Jurkat, Clone E6-1 (cell line): ENCODE results near the gene ZNF432.

Experiments used
- DNase-seq: peaks from one replicate; pipeline ENCODE4 v3.0.0-alpha.2; 2011; ENCODE audit warnings: low read depth, low spot score
- H3K4me3 ChIP-seq: 2 replicates; pipeline ENCODE4 v1.5.1; 2011; ENCODE audit warnings: mild to moderate bottlenecking, low read length, control low read depth, moderate library complexity

Gene ZNF432

DNA sequence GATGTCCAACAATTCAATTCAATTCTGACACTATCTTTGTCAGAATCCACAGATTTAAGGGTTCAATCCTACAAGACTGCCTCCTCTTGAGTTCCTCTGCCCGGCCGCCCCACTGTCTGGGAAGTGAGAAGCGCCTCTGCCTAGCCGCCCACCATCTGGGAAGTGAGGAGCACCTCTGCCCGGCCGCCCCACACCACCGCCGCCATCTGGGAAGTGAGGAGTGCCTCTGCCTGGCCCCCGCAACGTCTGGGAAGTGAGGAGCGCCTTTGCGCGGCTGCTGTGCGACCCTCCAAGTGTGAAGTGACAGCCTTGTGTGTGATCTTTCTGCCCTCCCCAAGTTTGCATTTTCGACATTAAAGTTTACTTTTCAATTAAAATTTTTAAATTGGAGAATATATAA is 26.4 kb downstream of the ZNF432 start:
- H3K4me3 ChIP-seq = no peak overlapping the region
- DNase-seq = no peak

DNA sequence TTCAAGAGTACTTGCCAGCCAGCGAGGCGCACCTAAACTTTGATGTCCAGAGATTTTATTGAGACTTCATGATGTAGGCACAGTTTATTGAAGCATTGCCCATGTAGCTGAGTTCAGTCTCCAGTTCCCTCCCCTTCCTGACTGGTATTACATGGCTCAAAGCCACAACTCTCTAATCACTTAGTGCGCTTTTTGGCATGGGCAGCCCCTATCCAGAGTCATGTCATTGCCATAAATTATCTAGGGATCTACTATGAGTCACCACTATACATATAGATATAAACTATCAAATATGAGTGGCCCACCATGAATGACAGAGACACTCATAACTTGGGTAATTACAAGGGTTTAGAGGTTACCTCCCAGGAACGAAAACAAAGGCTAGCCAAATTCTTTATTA is 28.1 kb downstream of the ZNF432 start:
- H3K4me3 ChIP-seq = no peak overlapping the region
- no peak for DNase-seq

DNA sequence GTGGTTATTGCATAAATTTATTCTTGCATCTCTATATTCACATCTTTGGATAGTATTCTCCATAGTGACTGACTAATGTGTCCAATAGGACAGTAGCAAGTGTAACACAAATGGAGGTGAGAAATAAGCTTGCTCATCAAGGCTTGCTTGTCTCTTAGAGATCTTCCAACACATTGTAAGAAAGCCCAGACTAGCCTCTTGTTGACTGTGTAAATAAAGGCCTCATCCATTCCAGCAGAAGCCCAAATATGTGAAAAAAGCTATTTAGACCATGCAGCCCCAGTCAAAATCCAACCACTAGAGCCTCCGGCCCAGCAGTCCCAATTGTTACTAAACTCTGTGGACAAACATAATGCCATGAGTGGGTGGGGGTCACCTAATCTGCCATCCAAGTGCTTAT is 38.0 kb downstream of the ZNF432 start:
- DNase-seq = no peak
- H3K4me3 ChIP-seq = no peak overlapping the region

DNA sequence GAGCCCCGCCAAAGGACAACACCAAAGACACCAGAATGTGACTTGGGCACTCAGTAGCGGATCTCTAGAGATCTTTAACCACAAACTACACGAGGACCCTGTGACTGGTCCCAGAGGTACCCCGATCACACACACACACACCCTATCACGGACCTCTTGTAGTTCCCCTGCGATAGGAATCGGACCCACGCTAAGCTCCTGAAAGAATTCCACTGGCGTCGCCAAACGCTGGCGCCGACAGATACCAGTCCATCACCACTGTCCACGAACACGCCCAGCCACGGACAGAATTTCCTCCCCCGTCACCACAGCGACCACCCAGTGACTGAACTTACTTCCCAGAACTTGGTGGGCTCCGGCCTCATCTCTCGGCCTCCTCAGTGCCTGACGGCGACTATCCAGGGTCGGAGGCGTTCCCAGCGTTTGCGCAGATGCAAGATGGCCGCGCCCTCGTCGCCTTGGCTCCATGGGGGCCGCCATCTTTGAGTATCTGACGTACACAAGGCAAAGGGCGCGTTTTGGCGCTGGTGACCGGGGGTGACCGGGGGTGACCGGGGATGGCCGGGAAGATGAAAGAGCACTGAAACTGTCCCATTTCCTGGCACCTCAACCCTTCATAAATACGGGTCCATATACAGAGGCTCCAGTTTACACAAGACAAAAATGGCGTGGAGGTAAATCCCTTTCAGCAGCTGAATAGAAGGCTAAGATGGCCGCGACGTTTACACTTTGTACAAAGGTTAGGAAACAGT is 40.7 kb downstream of the ZNF432 start, which contains the start of gene ZNF615:
TSS of gene ZNF615 (minus strand) at position 406 of the 752 bp plus-strand sequence. CDS start 4,500 bp downstream, outside the sequence.
- H3K4me3 ChIP-seq = no peak within 1 kb of the TSS
- no peak for DNase-seq

DNA sequence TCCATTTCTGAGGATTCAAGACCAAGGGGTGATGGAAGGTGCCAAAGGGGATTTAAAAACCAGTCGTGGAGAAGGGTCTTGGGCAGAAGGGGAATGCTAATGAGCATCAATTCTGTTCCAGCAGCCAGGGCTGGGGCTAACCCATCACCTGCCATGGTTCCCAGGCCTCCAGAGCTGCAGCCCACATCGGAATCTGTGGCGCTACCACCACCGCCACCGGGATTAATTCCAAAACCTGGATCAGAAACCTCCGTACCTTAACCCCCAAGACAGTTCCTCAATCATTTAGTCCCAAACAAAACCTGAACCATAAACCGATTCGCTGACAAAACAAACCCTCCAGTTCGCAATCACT is 41.2 kb downstream of the ZNF432 start:
- no peak for DNase-seq
- no peak overlapping the region for H3K4me3 ChIP-seq

DNA sequence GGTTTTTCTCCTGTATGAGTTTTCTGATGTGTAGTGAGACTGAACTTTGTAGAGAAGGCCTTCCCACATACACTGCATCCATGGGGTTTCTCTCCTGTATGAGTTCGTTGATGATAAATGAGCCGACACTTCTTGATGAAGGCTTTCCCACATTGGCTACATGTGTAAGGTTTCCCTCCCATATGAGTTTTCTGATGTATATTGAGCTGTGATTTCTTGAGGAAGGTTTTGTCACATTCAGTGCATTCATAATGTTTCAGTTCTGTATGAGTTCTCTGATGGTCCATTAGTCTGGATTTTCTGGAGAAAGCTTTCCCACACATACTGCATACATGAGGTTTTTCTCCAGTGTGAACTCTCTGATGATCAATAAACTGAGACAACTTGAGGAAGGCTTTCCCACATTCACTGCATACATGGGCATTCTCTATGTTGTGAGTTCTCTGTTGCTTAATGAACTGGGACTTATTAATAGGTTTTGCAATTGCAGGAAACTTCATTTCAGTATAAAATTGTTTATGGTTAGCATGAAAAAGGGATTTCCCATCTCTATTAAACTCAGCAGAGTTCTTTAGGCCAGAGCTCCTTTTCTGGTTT is 54.5 kb downstream of the ZNF432 start:
- DNase-seq = no peak
- H3K4me3 ChIP-seq = no peak overlapping the region

DNA sequence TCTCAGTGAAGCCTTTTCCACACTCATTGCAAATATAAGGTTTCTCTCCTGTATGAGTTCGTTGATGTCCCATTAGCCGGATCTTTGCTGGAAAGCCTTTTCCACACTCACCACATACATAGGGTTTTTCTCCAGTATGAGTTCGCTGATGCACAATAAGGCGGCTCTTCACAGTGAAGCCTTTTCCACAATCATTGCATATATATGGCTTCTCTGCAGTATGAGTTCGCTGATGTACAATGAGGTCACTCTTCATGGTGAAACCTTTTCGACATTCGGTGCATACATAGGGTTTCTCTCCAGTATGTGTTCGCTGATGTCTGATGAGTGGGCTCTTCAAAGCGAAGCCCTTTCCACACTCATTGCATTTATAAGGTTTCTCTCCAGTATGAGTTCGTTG is 55.2 kb downstream of the ZNF432 start:
- no peak overlapping the region for H3K4me3 ChIP-seq
- no peak for DNase-seq

DNA sequence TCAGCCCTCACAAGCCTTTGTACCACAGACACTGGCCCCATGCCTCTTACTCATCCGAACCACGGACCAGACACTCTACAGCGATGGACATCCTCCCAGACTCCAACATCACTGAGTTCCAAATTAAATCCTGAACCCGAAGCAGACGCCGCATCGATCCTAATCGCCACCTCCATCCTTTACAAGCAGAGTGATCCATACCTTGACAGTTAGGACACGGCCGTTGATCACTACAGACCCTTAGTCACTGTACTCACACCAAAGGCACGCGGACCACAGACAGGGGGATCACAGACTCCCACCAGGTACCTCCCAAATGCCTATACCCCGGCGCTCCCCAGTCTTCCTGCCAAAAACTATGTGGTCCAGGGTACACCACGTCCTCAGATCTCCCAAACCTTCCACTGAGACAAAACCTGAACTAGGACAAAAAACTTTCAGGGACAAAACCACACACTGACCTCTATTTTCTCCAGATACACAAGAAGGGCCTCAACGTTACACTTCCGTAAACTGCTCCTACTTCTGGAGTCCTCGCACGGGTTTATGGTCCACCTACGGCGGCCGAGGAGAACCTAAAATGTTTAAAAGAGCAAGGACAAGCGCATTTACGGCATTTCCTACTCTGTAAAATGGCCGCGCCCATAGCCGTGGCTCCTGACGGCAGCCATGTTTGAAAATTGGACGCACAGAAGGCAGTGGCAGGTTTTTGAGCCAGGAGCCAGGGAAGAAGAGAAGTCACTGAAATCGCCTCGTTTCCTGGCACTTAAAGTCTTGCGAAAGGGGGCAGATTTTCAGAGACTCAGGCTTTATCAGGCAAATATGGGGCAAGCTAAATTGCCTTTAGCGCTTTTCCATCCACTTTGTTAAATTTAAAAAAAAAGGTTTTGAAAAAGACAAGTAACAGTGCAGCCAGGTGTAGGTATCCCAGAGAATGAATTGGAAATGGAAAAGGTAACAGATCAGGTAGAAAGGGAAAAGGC is 62.0 kb downstream of the ZNF432 start, which contains the start of gene ZNF350:
TSS of gene ZNF350 (minus strand) at position 532 of the 983 bp plus-strand sequence. CDS start 12,480 bp downstream, outside the sequence.
- peak; percentile 55 for DNase-seq
- H3K4me3 ChIP-seq = peak within 1 kb of the TSS; percentile 46

DNA sequence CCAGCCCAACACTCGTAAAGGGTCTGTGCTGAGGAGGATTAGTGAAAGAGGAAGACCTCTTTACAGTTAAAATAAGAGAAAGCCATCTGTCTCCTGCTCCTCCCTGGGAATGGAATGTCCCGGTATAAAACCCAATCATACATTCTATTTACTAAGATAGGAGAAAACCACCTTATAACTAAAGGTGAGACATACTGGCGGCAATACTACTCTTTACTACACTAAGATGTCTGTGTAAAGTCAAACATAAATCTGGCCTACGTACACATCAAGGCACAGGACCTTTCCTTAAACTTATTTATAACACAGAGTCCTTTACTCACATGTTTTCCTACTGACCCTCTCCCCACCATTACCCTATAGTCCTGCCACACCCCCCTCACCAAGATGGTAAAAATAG is 65.3 kb downstream of the ZNF432 start:
- DNase-seq = no peak
- no peak overlapping the region for H3K4me3 ChIP-seq
